Measurements from ENCODE around the gene OR5P2. TPM values are rescaled to one million over a fixed set of nuclear protein-coding genes. Genes with fewer than 3 reads are reported as not detected.

The OR5P2 gene
- total RNA-seq (2014; rRNA removed; shearing (Covaris generic)): 1.3 and 1.5 TPM in 2 replicates
- not detected in 2 replicates for polyA plus RNA-seq (2016; fragmentation: Nextera tagmentation; extraction: Ambion mirVana)
- long read RNA-seq: 0 reads

GRCh38 chr11:7796842-7797241 is at the start of gene OR5P2:
OR5P2 (minus strand) TSS chr11:7796942; CDS start chr11:7796942, 0 bp downstream.
- Histone ChIP-seq H3K27ac (ENCODE audit: low read depth) (no peak within 1 kb of the TSS), H3K4me1 (ENCODE audit: insufficient read depth) (no peaks in the 10 kb centered on the region), H3K4me3 (no peak within 1 kb of the TSS), H4K20me1 (replicated peaks; ENCODE audit: insufficient read depth) (no peaks in the 10 kb centered on the region), H3K9me2 (ENCODE audit: insufficient read depth) (0 out of 2 replicates have a peak, but pooled peaks cover 2% of the 10 kb centered on the region), H2AFZ (no peak within 1 kb of the TSS), H3K79me2 (replicated peaks; ENCODE audit: insufficient read depth) (no peaks in the 10 kb centered on the region), H3K4me2 (no peak within 1 kb of the TSS), H3K27me3 (ENCODE audit: insufficient read depth) (no peaks in the 10 kb centered on the region), H3F3A (replicated peaks; ENCODE audit: low read depth) (no peaks in the 10 kb centered on the region), H3K36me3 (ENCODE audit: insufficient read depth) (no peaks in the 10 kb centered on the region)
- Mint-ChIP-seq H3K4me1 (no peaks in the 10 kb centered on the region), H3K36me3 (ENCODE audit: low read depth) (no peaks in the 10 kb centered on the region), H3K27me3 (ENCODE audit: insufficient read depth, low read depth, poor library complexity) (peaks cover 3% of the 10 kb centered on the region), H3K9me3 (no peaks in the 10 kb centered on the region), H3K4me3 (no peak within 1 kb of the TSS), H3K27ac (no peak within 1 kb of the TSS)
- ATAC-seq: no peak
- DNase-seq (ENCODE audit: low spot score): no peak
- TF ChIP-seq STAT1 (IDR thresholded peaks at IDR 0.05; ENCODE audit: unreplicated experiment): no peak
- TF ChIP-seq NANOG (IDR thresholded peaks at IDR 0.05; ENCODE audit: borderline replicate concordance): no peak
- TF ChIP-seq, protein P1, sequence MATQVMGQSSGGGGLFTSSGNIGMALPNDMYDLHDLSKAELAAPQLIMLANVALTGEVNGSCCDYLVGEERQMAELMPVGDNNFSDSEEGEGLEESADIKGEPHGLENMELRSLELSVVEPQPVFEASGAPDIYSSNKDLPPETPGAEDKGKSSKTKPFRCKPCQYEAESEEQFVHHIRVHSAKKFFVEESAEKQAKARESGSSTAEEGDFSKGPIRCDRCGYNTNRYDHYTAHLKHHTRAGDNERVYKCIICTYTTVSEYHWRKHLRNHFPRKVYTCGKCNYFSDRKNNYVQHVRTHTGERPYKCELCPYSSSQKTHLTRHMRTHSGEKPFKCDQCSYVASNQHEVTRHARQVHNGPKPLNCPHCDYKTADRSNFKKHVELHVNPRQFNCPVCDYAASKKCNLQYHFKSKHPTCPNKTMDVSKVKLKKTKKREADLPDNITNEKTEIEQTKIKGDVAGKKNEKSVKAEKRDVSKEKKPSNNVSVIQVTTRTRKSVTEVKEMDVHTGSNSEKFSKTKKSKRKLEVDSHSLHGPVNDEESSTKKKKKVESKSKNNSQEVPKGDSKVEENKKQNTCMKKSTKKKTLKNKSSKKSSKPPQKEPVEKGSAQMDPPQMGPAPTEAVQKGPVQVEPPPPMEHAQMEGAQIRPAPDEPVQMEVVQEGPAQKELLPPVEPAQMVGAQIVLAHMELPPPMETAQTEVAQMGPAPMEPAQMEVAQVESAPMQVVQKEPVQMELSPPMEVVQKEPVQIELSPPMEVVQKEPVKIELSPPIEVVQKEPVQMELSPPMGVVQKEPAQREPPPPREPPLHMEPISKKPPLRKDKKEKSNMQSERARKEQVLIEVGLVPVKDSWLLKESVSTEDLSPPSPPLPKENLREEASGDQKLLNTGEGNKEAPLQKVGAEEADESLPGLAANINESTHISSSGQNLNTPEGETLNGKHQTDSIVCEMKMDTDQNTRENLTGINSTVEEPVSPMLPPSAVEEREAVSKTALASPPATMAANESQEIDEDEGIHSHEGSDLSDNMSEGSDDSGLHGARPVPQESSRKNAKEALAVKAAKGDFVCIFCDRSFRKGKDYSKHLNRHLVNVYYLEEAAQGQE (IDR thresholded peaks at IDR 0.05; ENCODE audit: unreplicated experiment): no peak
- no peak for TF ChIP-seq CTCF (conservative IDR thresholded peaks at IDR 0.05; ENCODE audit: low read depth in 2 of 2)
- no peak for TF ChIP-seq ZNF331 (CRISPR knock-in tag; IDR thresholded peaks at IDR 0.05; ENCODE audit: low read depth)
- no peak for TF ChIP-seq JUNB (IDR thresholded peaks at IDR 0.05; ENCODE audit: unreplicated experiment)
- TF ChIP-seq EZH2phosphoT487 (IDR thresholded peaks at IDR 0.05; ENCODE audit: unreplicated experiment): no peak
- no peak for TF ChIP-seq POLR2AphosphoS5 (IDR thresholded peaks at IDR 0.05; ENCODE audit: low read depth)
- no peak for TF ChIP-seq ZNF462 (CRISPR knock-in tag; IDR thresholded peaks at IDR 0.05)
- no peak for TF ChIP-seq ZNF114 (CRISPR knock-in tag; IDR thresholded peaks at IDR 0.05)

Data from GM23338 (cell line).